Measurements from ENCODE around the gene ST7.
A peak's percentile ranks its signal among the peaks of the same experiment; 100 is the strongest.
"Not testable (repeated sequence)": the region's sequence is repeated elsewhere in the genome, so short reads cannot be mapped to it uniquely, and the experiment has no call there.

Gene ST7

DNA sequence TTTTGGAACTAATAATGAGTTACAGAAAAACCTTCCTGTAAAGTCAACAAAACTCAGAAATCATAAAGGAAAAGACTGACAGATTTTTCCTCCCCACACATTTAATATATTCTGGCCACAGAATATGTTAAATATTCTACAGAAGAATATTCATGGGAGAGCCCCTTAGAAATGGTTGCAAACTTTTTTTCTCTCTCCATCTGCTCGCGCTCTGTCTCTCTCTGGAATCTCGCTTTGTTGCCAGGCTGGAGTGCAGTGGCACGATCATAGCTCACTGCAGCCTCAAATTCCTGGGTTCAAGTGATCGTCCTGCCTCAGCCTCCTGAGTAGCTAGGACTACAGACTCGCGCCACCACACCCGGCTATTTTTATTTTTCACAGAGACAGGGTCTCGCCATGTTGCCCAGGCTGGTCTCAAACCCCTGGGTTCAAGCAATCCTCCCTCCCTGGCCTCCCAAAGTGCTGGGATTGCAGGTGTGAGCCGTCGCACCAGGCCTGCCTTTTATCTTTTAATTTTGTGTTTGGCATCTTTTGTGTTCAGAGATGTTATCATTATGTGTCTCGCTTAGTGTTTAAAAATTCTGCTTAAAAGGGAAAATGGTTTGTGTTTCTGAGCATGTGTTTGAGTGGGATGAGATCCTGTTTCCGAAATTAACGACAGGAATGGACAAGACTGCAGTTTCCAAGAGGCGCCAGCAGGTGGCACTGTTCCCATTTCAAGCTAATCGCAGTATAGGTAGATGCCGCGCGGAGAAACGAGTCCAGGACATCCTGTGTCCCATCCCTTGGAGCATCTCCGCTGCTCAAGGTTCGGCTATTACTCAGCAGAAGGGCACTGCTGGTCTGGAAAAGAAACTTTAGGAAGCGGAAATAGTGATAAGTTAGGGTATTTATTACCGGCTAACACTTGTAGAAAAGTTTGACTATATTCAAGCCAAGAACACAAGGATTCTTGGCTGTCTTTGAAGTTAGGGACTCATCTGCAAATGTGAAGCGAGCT is 23.1 kb upstream of the ST7 start:
- Histone ChIP-seq H3K36me3 (ENCODE audit: control insufficient read depth in 2 of 2, insufficient read depth in 2 of 2, low read length in 2 of 2) (no peaks in the 10 kb centered on the region), H3K4me3 (ENCODE audit: low read length in 2 of 2) (peak overlapping the region in 1 of 2 donors; percentile 30), H3K27me3 (ENCODE audit: control insufficient read depth in 1 of 2, insufficient read depth in 2 of 2, low read length in 2 of 2) (no peaks in the 10 kb centered on the region), H3K4me1 (ENCODE audit: control insufficient read depth, insufficient read depth, low read length) (no peaks in the 10 kb centered on the region), H3K27ac (ENCODE audit: low read length) (no peak overlapping the region), H3K9me3 (ENCODE audit: control insufficient read depth in 2 of 2, low read length in 2 of 2) (no peaks in the 10 kb centered on the region), H3K9ac (ENCODE audit: low read length in 2 of 2) (no peak overlapping the region)

DNA sequence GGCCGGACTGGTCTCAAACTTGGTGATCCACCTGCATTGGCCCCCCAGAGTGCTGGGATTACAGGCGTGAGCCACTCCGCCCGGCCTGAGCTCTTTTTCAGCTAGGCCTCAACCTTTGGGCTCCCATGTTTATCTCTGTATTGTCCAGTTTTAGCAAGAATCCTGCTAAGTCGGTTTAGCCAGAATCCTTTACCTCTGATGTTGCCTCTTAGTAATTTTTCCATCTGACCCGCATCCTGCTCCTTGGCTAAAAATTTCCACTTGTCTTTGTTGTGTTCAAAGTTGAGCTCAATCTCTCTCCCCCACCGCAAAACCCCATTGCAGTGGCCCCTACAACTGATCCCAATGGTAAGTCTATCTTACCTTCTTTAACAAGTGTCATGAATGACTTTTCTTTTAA is 20.7 kb upstream of the ST7 start:
- Histone ChIP-seq H3K9me3 (ENCODE audit: control insufficient read depth in 2 of 2, low read length in 2 of 2) (no peaks in the 10 kb centered on the region), H3K4me1 (ENCODE audit: control insufficient read depth, insufficient read depth, low read length) (no peaks in the 10 kb centered on the region), H3K27ac (ENCODE audit: low read length) (no peak overlapping the region), H3K4me3 (ENCODE audit: low read length in 2 of 2) (no peak overlapping the region), H3K36me3 (ENCODE audit: control insufficient read depth in 2 of 2, insufficient read depth in 2 of 2, low read length in 2 of 2) (no peaks in the 10 kb centered on the region), H3K27me3 (ENCODE audit: control insufficient read depth in 1 of 2, insufficient read depth in 2 of 2, low read length in 2 of 2) (peaks cover 0 to 2% of the 10 kb centered on the region in 2 donors), H3K9ac (ENCODE audit: low read length in 2 of 2) (no peak overlapping the region)

DNA sequence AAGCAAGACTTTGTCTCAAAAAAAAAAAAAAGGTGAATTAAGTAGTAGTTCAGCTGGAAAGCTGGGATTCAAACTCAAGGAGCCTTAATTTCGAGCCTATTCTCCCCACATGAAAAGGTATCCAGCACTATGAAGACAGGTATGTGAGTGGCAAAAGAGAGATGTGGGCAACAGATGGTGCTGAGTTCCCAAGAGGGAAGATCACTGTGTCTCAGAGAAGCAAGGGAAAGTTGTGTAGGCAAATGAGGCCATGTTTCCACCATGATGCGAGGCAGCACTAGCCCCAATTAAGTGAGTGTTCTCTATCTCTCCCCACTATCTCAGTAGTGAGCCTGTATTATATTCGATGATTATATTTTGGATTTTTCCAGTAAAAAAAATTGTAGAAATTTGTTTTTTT is 19.8 kb upstream of the ST7 start:
- no peaks in the 10 kb centered on the region for H3K4me1 ChIP-seq (ENCODE audit: control insufficient read depth, insufficient read depth, low read length)
- H3K9ac ChIP-seq (ENCODE audit: low read length in 2 of 2), result no peak overlapping the region
- no peaks in the 10 kb centered on the region for H3K36me3 ChIP-seq (ENCODE audit: control insufficient read depth in 2 of 2, insufficient read depth in 2 of 2, low read length in 2 of 2)
- peaks cover 0 to 2% of the 10 kb centered on the region in 2 donors for H3K27me3 ChIP-seq (ENCODE audit: control insufficient read depth in 1 of 2, insufficient read depth in 2 of 2, low read length in 2 of 2)
- H3K9me3 ChIP-seq (ENCODE audit: control insufficient read depth in 2 of 2, low read length in 2 of 2), result no peaks in the 10 kb centered on the region
- no peak overlapping the region for H3K27ac ChIP-seq (ENCODE audit: low read length)
- no peak overlapping the region for H3K4me3 ChIP-seq (ENCODE audit: low read length in 2 of 2)

DNA sequence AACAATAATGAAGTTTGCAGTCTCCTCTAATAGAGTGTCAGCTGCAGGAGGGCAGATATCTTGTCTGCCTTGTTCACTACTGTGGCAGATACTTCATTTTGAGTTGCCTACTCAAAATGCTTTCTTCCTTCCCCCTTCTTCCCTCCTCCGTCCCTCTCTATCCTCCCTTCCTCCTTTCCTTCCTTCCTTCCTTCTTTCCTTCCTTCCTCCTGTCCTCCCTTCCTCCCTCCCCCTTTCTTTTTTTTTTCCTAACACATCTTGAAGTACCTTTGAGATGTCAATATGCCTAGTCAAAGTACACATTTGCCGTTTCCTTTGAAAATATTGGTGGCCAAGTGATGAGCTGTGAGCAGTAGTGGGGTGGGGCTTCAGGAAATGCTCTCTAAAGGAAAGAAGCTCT is 18.7 kb upstream of the ST7 start:
- H3K27ac ChIP-seq (ENCODE audit: low read length), result no peak overlapping the region
- H3K9me3 ChIP-seq (ENCODE audit: control insufficient read depth in 2 of 2, low read length in 2 of 2), result no peaks in the 10 kb centered on the region
- H3K4me3 ChIP-seq (ENCODE audit: low read length in 2 of 2), result no peak overlapping the region
- no peaks in the 10 kb centered on the region for H3K4me1 ChIP-seq (ENCODE audit: control insufficient read depth, insufficient read depth, low read length)
- H3K27me3 ChIP-seq (ENCODE audit: control insufficient read depth in 1 of 2, insufficient read depth in 2 of 2, low read length in 2 of 2), result peaks cover 0 to 2% of the 10 kb centered on the region in 2 donors
- H3K36me3 ChIP-seq (ENCODE audit: control insufficient read depth in 2 of 2, insufficient read depth in 2 of 2, low read length in 2 of 2), result no peaks in the 10 kb centered on the region
- H3K9ac ChIP-seq (ENCODE audit: low read length in 2 of 2), result no peak overlapping the region

DNA sequence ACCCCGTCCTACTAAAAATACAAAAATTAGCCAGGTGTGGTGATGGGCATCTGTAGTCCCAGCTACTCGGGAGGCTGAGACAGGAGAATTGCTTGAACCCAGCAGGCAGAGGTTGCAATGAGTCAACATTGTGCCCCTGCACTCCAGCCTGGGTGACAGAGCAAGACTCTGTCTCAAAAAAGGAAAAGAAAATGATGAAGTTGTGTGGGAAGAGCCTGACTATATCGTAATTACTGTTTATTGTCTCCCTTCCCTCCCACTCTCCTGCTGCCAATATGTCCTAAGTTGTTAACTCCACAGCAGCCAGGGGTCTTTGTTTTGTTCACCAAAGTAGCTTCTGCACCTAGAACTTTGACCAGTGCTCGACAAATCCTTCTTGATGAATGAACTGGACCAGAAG is 16.5 kb upstream of the ST7 start:
- H3K9me3 ChIP-seq (ENCODE audit: control insufficient read depth in 2 of 2, low read length in 2 of 2); H3K36me3 ChIP-seq (ENCODE audit: control insufficient read depth in 2 of 2, insufficient read depth in 2 of 2, low read length in 2 of 2); H3K27me3 ChIP-seq (ENCODE audit: control insufficient read depth in 1 of 2, insufficient read depth in 2 of 2, low read length in 2 of 2): not testable (repeated sequence)

DNA sequence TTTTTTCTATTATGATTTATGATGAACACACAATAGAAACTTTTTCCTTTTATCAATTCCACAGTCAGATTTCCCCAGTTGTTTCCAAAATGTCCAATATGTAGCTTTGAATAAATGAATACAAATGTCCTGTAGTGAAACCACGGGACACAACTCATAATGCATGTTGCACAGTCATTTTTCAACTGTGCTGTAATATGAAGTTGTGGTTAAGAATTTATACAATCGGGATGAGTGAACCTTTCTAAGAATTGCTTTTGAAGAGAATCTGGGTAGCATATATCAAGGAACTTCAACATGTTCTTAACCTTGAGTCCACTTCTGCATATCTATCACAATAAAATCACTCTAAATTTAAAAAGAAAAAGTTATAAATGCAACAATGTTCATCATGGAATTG is 14.6 kb upstream of the ST7 start:
- no peak overlapping the region for H3K4me3 ChIP-seq (ENCODE audit: low read length in 2 of 2)
- no peaks in the 10 kb centered on the region for H3K36me3 ChIP-seq (ENCODE audit: control insufficient read depth in 2 of 2, insufficient read depth in 2 of 2, low read length in 2 of 2)
- H3K27ac ChIP-seq (ENCODE audit: low read length), result no peak overlapping the region
- peaks cover 0 to 2% of the 10 kb centered on the region in 2 donors for H3K27me3 ChIP-seq (ENCODE audit: control insufficient read depth in 1 of 2, insufficient read depth in 2 of 2, low read length in 2 of 2)
- H3K9me3 ChIP-seq (ENCODE audit: control insufficient read depth in 2 of 2, low read length in 2 of 2), result no peaks in the 10 kb centered on the region
- H3K4me1 ChIP-seq (ENCODE audit: control insufficient read depth, insufficient read depth, low read length), result no peaks in the 10 kb centered on the region
- no peak overlapping the region for H3K9ac ChIP-seq (ENCODE audit: low read length in 2 of 2)

More for the DNA sequence above, 16.5 kb upstream of the ST7 start:
- H3K4me1 ChIP-seq (ENCODE audit: control insufficient read depth, insufficient read depth, low read length); H3K9ac ChIP-seq (ENCODE audit: low read length in 2 of 2); H3K4me3 ChIP-seq (ENCODE audit: low read length in 2 of 2); H3K27ac ChIP-seq (ENCODE audit: low read length): not testable (repeated sequence)

DNA sequence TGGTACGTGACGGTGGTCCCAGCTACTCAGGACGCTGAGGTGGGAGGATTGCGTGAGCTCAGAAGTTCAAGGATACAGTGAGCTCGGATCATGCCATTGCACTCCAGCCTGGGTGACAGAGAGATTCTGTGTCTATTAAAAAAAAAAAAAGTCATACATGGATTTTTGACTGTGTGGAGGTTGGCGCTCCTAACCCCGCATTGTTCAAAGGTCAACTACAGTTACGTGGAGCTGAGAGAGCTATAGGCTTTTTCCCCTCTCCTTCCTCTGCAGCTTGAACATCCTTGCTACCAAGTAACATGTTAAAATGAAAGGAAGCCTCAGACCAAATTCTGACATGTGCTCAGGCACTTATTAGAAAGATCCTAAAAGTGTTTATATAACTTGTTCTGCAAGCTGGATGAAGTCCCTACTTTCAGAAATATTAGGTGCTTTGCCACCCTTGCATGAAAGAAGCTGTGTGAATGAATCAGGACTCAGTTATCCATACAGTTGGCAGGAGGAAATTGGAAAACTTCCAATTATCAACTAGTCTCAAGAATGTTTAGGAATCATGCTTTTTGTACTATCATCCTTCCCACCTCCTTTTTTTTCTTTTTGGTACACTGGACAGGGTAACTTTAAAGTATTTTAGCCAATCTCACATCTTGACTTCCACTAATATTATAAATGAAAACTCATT is 12.5 kb upstream of the ST7 start:
- Histone ChIP-seq H3K36me3 (ENCODE audit: control insufficient read depth in 2 of 2, insufficient read depth in 2 of 2, low read length in 2 of 2) (no peaks in the 10 kb centered on the region), H3K27me3 (ENCODE audit: control insufficient read depth in 1 of 2, insufficient read depth in 2 of 2, low read length in 2 of 2) (no peaks in the 10 kb centered on the region), H3K4me1 (ENCODE audit: control insufficient read depth, insufficient read depth, low read length) (no peaks in the 10 kb centered on the region), H3K27ac (ENCODE audit: low read length) (no peak overlapping the region), H3K9ac (ENCODE audit: low read length in 2 of 2) (no peak overlapping the region), H3K9me3 (ENCODE audit: control insufficient read depth in 2 of 2, low read length in 2 of 2) (no peaks in the 10 kb centered on the region), H3K4me3 (ENCODE audit: low read length in 2 of 2) (no peak overlapping the region)

DNA sequence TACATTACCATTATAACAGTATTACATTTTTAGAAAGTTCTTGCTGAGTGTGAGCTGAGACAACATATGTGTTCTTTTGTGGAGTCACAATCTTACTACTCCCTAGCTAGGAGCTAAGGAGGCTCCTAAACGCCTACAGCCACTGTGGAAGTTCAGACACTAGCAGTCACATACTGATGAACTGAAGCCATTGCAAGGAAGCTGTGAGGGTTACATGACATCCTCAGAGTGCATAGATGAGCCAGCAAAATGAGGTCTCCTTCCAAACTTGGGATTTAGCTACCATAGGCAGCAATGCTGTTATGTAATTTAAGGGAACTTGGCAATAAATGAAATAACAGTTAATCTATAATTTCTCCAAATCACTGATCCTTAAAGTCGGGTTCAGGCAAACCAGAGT is 10.8 kb upstream of the ST7 start:
- Histone ChIP-seq H3K36me3 (ENCODE audit: control insufficient read depth in 2 of 2, insufficient read depth in 2 of 2, low read length in 2 of 2) (no peaks in the 10 kb centered on the region), H3K9me3 (ENCODE audit: control insufficient read depth in 2 of 2, low read length in 2 of 2) (no peaks in the 10 kb centered on the region), H3K27me3 (ENCODE audit: control insufficient read depth in 1 of 2, insufficient read depth in 2 of 2, low read length in 2 of 2) (no peaks in the 10 kb centered on the region), H3K27ac (ENCODE audit: low read length) (no peak overlapping the region), H3K4me1 (ENCODE audit: control insufficient read depth, insufficient read depth, low read length) (no peaks in the 10 kb centered on the region), H3K4me3 (ENCODE audit: low read length in 2 of 2) (no peak overlapping the region), H3K9ac (ENCODE audit: low read length in 2 of 2) (no peak overlapping the region)

DNA sequence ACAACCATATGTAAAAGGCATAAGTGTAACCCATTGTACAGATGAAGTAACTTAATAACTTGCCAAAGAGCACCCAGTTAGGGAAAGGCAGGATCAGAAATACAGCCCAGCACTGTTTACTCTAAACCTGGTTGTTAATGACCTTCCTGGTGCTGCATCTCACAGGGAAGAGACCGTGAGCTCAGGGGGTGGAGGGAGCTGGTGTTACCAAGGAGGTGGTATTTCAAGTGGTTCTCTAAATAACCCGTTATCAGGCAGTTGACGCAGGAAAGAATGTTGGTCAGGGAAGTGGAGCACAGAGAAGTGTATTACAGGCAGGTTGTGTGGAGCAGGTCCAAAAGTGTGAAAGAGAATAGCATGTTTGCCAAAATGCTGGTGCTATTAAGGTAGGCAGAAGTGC is 4.4 kb upstream of the ST7 start:
- Histone ChIP-seq H3K4me1 (ENCODE audit: control insufficient read depth, insufficient read depth, low read length) (peaks cover 10% of the 10 kb centered on the region), H3K4me3 (ENCODE audit: low read length in 2 of 2) (no peak overlapping the region), H3K9ac (ENCODE audit: low read length in 2 of 2) (no peak overlapping the region), H3K9me3 (ENCODE audit: control insufficient read depth in 2 of 2, low read length in 2 of 2) (no peaks in the 10 kb centered on the region), H3K36me3 (ENCODE audit: control insufficient read depth in 2 of 2, insufficient read depth in 2 of 2, low read length in 2 of 2) (no peaks in the 10 kb centered on the region), H3K27ac (ENCODE audit: low read length) (no peak overlapping the region), H3K27me3 (ENCODE audit: control insufficient read depth in 1 of 2, insufficient read depth in 2 of 2, low read length in 2 of 2) (no peaks in the 10 kb centered on the region)

DNA sequence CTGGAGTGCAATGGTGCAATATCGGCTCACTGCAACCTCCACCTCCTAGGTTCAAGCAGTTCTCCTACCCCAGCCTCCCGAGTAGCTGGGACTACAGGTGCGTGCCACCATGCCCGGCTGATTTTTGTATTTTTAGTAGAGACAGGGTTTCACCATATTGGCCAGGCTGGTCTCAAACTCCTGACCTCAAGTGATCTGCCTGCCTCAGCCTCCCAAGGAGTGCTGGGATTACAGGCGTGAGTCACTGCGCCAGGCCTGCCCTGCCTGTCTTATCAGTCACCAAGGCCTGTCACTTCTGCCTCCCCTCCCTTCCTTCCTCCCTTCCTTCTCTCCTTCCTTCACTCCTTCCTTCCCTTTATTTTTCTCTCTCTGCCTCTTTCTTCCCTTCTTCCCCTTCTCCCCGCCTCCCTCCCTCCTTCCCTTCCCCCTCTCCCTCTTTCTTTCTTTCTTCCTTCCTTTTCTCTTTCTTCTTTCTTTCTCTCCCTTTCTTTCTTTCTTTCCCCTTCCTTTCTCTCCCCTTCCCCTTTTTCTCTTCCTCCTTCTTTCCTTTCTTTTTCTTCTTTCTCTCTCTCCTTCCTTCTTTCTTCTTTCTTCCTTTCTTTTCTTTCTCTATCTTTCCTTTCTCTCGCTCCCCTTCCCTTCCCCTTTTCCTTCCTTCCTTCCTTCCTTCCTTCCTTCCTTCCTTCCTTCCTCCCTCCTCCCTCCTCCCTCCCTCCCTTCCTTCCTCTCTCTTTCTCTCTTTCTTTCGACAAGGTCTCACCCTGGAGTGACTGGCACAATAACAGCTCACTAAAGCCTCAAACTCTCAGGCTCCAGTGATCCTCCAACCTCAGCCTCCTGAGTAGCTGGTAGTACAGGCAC is 3.1 kb upstream of the ST7 start:
- Histone ChIP-seq H3K9me3 (ENCODE audit: control insufficient read depth in 2 of 2, low read length in 2 of 2) (no peaks in the 10 kb centered on the region), H3K27me3 (ENCODE audit: control insufficient read depth in 1 of 2, insufficient read depth in 2 of 2, low read length in 2 of 2) (no peaks in the 10 kb centered on the region), H3K36me3 (ENCODE audit: control insufficient read depth in 2 of 2, insufficient read depth in 2 of 2, low read length in 2 of 2) (no peaks in the 10 kb centered on the region), H3K4me3 (ENCODE audit: low read length in 2 of 2) (no peak overlapping the region), H3K27ac (ENCODE audit: low read length) (no peak overlapping the region), H3K4me1 (ENCODE audit: control insufficient read depth, insufficient read depth, low read length) (peaks cover 10% of the 10 kb centered on the region), H3K9ac (ENCODE audit: low read length in 2 of 2) (no peak overlapping the region)

Measured in stomach smooth muscle (tissue), 2 donors.